ENCODE results near the gene SURF4.

The SURF4 gene

DNA sequence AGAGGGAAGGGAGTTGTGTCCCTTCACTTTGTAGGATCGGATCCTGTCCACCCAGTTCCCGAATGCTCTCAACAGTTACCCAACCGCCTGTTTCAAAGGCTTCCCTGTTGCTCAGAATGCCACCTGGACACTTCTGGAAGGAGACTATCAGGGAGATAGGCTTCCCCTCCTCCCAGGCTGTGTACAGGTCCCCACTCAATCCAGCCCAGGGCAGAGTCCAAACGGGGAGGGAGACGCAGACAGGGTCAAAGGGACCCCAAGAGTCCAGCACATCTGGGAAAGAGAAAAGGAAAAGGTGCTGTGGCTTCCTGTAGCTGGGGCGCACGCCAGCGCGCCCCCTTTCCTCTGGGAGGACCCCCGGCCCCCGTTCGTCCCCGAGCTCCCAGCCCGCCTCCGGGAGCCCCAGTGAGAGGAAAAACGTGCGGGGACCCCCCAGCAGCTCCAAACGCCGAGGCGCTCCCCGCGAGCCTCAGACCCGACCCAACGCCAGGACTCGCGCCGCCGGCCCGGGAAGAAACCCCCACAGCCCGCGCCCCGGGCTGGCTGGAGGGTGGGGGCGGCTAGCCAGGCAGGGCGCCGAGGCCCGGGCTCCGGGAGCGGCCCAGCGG, 640 bp downstream of the SURF4 start:
- peak; percentile 54 for DNase-seq (ENCODE audit: low read depth, low spot score)

DNA sequence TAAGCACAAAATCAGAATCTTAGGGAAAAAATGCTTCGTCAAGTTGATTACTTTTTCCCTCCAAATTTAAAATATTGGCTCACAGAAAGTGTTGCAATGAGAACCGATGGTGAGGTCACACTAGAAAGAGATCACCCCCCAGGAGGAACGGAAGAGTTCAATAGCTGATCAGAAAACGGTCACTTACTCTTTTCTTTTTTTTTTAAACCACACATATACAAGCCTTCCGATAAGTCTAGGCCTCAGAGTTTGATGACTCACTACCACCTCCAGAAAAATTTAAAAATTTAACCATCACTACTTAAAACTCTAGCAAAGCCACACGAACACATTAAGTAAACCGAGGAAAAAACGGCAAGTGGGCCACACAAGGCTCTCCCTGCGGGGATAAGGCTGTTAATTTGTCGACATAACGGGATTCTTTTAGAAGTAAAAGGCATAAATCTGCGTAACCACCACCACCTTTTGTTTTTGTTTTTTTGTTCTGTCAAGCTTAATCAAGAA, 1.2 kb downstream of the SURF4 start:
- in situ Hi-C loops (cut with HindIII; ENCODE audit: low sequenced_read_pairs) = no loop called here
- TF ChIP-seq, protein P1, sequence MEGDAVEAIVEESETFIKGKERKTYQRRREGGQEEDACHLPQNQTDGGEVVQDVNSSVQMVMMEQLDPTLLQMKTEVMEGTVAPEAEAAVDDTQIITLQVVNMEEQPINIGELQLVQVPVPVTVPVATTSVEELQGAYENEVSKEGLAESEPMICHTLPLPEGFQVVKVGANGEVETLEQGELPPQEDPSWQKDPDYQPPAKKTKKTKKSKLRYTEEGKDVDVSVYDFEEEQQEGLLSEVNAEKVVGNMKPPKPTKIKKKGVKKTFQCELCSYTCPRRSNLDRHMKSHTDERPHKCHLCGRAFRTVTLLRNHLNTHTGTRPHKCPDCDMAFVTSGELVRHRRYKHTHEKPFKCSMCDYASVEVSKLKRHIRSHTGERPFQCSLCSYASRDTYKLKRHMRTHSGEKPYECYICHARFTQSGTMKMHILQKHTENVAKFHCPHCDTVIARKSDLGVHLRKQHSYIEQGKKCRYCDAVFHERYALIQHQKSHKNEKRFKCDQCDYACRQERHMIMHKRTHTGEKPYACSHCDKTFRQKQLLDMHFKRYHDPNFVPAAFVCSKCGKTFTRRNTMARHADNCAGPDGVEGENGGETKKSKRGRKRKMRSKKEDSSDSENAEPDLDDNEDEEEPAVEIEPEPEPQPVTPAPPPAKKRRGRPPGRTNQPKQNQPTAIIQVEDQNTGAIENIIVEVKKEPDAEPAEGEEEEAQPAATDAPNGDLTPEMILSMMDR (IDR thresholded peaks at IDR 0.05; ENCODE audit: low read depth, low read length) = no peak
- peak overlapping the region; percentile 96 for H3K4me3 ChIP-seq (ENCODE audit: low read depth, low read length)
- DNase-seq (ENCODE audit: low read depth, low spot score) = peak; percentile 67

More for the DNA sequence above, 640 bp downstream of the SURF4 start:
- TF ChIP-seq, protein P1 (IDR thresholded peaks at IDR 0.05; ENCODE audit: low read depth, low read length) = peak; percentile 32
- H3K4me3 ChIP-seq (ENCODE audit: low read depth, low read length) = peak overlapping the region; percentile 96
- in situ Hi-C loops (cut with HindIII; ENCODE audit: low sequenced_read_pairs) = no loop called here

DNA sequence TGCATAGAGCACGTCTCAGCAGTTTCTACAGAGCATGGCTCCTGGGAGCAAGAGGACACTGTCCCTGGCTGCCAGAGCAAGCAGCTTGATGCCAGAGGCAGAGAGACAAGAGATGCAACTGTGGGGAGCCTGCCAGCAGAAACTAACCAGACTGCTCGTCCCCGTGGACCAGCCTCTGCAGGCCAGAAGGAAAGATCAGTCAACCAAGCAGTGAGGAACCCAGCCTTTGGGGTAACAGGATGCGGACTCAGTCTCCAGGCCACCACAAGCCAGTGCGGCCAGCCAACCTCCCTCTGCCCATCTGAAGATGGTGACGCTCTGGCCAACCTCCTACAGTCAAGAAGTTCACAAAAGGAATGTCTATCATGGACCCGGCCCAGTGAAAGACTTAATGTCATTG, 3.7 kb downstream of the SURF4 start:
- TF ChIP-seq, protein P1 (IDR thresholded peaks at IDR 0.05; ENCODE audit: low read depth, low read length) = no peak
- in situ Hi-C loops (cut with HindIII; ENCODE audit: low sequenced_read_pairs) = no loop called here
- no peak for DNase-seq (ENCODE audit: low read depth, low spot score)
- H3K4me3 ChIP-seq (ENCODE audit: low read depth, low read length) = no peak overlapping the region

DNA sequence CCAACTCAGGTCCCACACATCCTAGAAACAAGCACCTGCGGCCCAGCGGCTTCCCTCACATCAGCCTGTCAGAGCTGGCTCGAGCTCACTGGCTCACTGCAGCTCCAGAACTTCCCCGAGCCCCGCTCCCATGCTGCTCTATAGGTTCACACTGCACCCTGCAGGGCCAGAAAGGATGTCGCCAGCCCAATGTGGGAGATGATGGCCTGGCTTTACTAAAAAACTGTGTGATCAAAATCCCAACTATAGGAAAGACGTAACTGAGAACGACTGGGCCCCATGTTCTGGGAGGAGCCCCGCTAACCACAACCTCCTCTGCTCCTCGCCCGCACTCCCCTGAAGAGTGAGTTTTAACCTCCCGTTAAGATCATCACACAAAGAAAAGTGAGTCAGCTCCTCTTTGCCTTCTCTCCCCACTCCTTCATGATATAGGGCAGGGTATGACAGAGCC, 4.6 kb downstream of the SURF4 start:
- peak; percentile 22 for DNase-seq (ENCODE audit: low read depth, low spot score)
- H3K4me3 ChIP-seq (ENCODE audit: low read depth, low read length) = no peak overlapping the region
- in situ Hi-C loops (cut with HindIII; ENCODE audit: low sequenced_read_pairs) = no loop called here
- TF ChIP-seq, protein P1 (IDR thresholded peaks at IDR 0.05; ENCODE audit: low read depth, low read length) = no peak

- H3K4me3 ChIP-seq (ENCODE audit: low read depth, low read length) = no peak overlapping the region
- TF ChIP-seq, protein P1 (IDR thresholded peaks at IDR 0.05; ENCODE audit: low read depth, low read length) = no peak
- DNase-seq (ENCODE audit: low read depth, low spot score) = no peak
- in situ Hi-C loops (cut with HindIII; ENCODE audit: low sequenced_read_pairs) = no loop called here
Measured at GRCh38 chr9:133370685-133371084, 5.2 kb downstream of the SURF4 start.

DNA sequence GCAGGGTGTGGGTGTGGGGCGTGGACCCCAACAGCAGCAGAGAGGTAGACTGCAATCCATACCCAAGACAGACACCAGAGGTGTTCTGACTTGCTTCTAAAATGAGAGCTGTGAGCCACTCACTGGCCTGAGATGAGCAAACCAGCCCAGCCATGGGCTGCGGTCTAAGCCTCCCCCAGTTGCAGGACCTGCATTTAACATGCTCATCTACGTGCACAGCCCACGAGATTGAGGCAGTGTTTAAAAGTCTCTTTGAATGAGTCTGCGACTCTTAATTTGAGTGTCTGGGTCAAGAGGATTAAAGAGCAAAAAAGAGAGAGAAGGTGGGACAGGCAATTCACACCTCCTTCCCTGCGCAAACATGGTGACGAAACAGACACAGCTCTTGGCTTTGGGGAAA, 5.9 kb downstream of the SURF4 start:
- in situ Hi-C loops (cut with HindIII; ENCODE audit: low sequenced_read_pairs) = no loop called here
- TF ChIP-seq, protein P1 (IDR thresholded peaks at IDR 0.05; ENCODE audit: low read depth, low read length) = no peak
- H3K4me3 ChIP-seq (ENCODE audit: low read depth, low read length) = no peak overlapping the region
- no peak for DNase-seq (ENCODE audit: low read depth, low spot score)
